H1 (cell line): ENCODE measurements around the gene NANOS3. TPM values are rescaled to one million over a fixed set of nuclear protein-coding genes. Genes with fewer than 3 reads are reported as not detected.

Experiments used
- CTCF ChIA-PET: fragments of 300-600 bp; sonication (Branson Sonifier 250); formaldehyde crosslinking; loops from one replicate; lab custom pipeline; 2021; ENCODE audit not compliant: partially characterized antibody; lab: Charles Lee
- POLR2A ChIA-PET: fragments of 300-600 bp; sonication (Branson Sonifier 250); formaldehyde crosslinking; loops from one replicate; lab custom pipeline; 2021; ENCODE audit warnings: inconsistent platforms; ENCODE audit not compliant: partially characterized antibody; lab: Charles Lee
- DNase-seq, 2 experiments: peaks; one replicate each; pipeline versions ENCODE4 v3.0.0 to v3.0.0-alpha.2; 2010 to 2022; ENCODE audit warnings: low spot score in 2 of 2, low read depth in 1 of 2, mixed read lengths in 1 of 2
- FAIRE-seq: peaks from 2 replicates; lab custom pipeline; 2011; peaks lifted over from hg19 to GRCh38; lab: Jason Lieb, UNC
- H2AFZ ChIP-seq: 2 replicates; pipeline ENCODE4 v1.8.1; 2012; ENCODE audit warnings: low read length, inconsistent platforms
- H2AK5ac ChIP-seq: 2 replicates; pipeline ENCODE4 v1.6.1; 2013; ENCODE audit warnings: low read depth, low read length
- H2BK120ac ChIP-seq: replicated peaks from 2 replicates; pipeline ENCODE3; 2013; ENCODE audit warnings: low read depth, low read length, inconsistent platforms
- H2BK12ac ChIP-seq: 2 replicates; pipeline ENCODE4 v1.6.1; 2013; ENCODE audit warnings: low read depth, low read length
- H2BK15ac ChIP-seq: 2 replicates; pipeline ENCODE4 v1.6.1; 2013; ENCODE audit warnings: low read length
- H2BK20ac ChIP-seq: 2 replicates; pipeline ENCODE4 v1.6.1; 2013; ENCODE audit warnings: low read length
- H2BK5ac ChIP-seq: 2 replicates; pipeline ENCODE4 v1.6.1; 2013; ENCODE audit warnings: low read depth, low read length
- H3K14ac ChIP-seq: 2 replicates; pipeline ENCODE4 v1.6.1; 2013; ENCODE audit warnings: inconsistent platforms; ENCODE audit not compliant: insufficient read length
- H3K18ac ChIP-seq: 2 replicates; pipeline ENCODE4 v1.6.1; 2013; ENCODE audit warnings: low read length; ENCODE audit errors: extremely low read depth
- H3K23ac ChIP-seq: 2 replicates; pipeline ENCODE4 v1.6.1; 2013; ENCODE audit warnings: inconsistent platforms; ENCODE audit not compliant: insufficient read length
- H3K23me2 ChIP-seq: 2 replicates; pipeline ENCODE4 v1.6.1; 2013; ENCODE audit warnings: low read depth, low read length
- H3K27ac ChIP-seq: 2 replicates; pipeline ENCODE4 v1.6.1; 2011; ENCODE audit warnings: low read depth, low read length, inconsistent platforms
- H3K27me3 ChIP-seq, 4 experiments: replicated peaks in 1 of 4; 1 replicate in 1 of 4; 2 replicates in 3 of 4; pipeline versions ENCODE4 v1.6.1 to v1.8.1; 2011 to 2013; ENCODE audit warnings: low read length in 3 of 4, mild to moderate bottlenecking in 3 of 4, inconsistent platforms in 2 of 4, mixed read lengths in 2 of 4, moderate library complexity in 1 of 4; ENCODE audit not compliant: control insufficient read depth in 3 of 4, insufficient read depth in 3 of 4; ENCODE audit errors: extremely low read depth in 1 of 4
- H3K36me3 ChIP-seq, 4 experiments: 2 replicates each; pipeline versions ENCODE4 v1.6.1 to v1.8.1; 2011 to 2013; ENCODE audit warnings: mild to moderate bottlenecking in 4 of 4, low read length in 3 of 4, moderate library complexity in 2 of 4, control low read depth in 1 of 4, inconsistent platforms in 1 of 4; ENCODE audit not compliant: insufficient read depth in 4 of 4, control insufficient read depth in 2 of 4
- H3K4ac ChIP-seq: replicated peaks from 2 replicates; pipeline ENCODE3; 2013; ENCODE audit warnings: low read length, low read depth, mixed read lengths, inconsistent platforms; ENCODE audit not compliant: insufficient read length
- H3K4me1 ChIP-seq, 4 experiments: replicated peaks in 1 of 4; 1 replicate in 1 of 4; 2 replicates in 3 of 4; pipeline versions ENCODE4 v1.6.1 to v1.8.1; 2011 to 2013; ENCODE audit warnings: low read length in 3 of 4, inconsistent platforms in 2 of 4, mixed read lengths in 1 of 4; ENCODE audit not compliant: insufficient read depth in 4 of 4, control insufficient read depth in 3 of 4
- H3K4me2 ChIP-seq, 2 experiments: 2 replicates each; pipeline versions ENCODE4 v1.6.1 to v1.8.1; 2011 to 2013; ENCODE audit warnings: low read depth in 2 of 2, low read length in 2 of 2, control low read depth in 1 of 2, inconsistent platforms in 1 of 2, mild to moderate bottlenecking in 1 of 2; ENCODE audit not compliant: insufficient read depth in 1 of 2
- H3K4me3 ChIP-seq, 4 experiments: fragments of 200-600, 300-600 bp in 1 of 4; sonication (generic), shearing (Covaris generic), sonication (Bioruptor Twin) in 1 of 4; 2 replicates each; pipeline versions ENCODE4 v1.5.1 to v1.8.1; 2011 to 2016; ENCODE audit warnings: low read length in 4 of 4, low read depth in 3 of 4, control low read depth in 2 of 4, inconsistent platforms in 2 of 4, mild to moderate bottlenecking in 2 of 4, mixed read lengths in 1 of 4, moderate library complexity in 1 of 4; ENCODE audit not compliant: insufficient read depth in 2 of 4; ENCODE audit errors: extremely low read depth in 1 of 4
- H3K56ac ChIP-seq: replicated peaks from 2 replicates; pipeline ENCODE3; 2013; ENCODE audit warnings: low read depth, mild to moderate bottlenecking, mixed read lengths, low read length, inconsistent platforms; ENCODE audit not compliant: insufficient read length
- H3K79me1 ChIP-seq: 2 replicates; pipeline ENCODE4 v1.6.1; 2013; ENCODE audit warnings: low read depth, low read length, control low read depth
- H3K79me2 ChIP-seq, 2 experiments: 2 replicates each; pipeline versions ENCODE4 v1.6.1 to v1.8.1; 2012 to 2013; ENCODE audit warnings: low read length in 2 of 2, mild to moderate bottlenecking in 2 of 2, inconsistent platforms in 1 of 2; ENCODE audit not compliant: insufficient read depth in 2 of 2, control insufficient read depth in 1 of 2
- H3K9ac ChIP-seq, 4 experiments: replicated peaks in 1 of 4; 1 replicate in 1 of 4; 2 replicates in 3 of 4; pipeline versions ENCODE4 v1.6.1 to v1.8.1; 2011 to 2013; ENCODE audit warnings: low read depth in 3 of 4, low read length in 3 of 4, control low read depth in 2 of 4, mild to moderate bottlenecking in 2 of 4, moderate library complexity in 2 of 4, inconsistent platforms in 1 of 4; ENCODE audit errors: extremely low read depth in 1 of 4
- H3K9me3 ChIP-seq, 2 experiments: 2 replicates each; pipeline versions ENCODE4 v1.6.1 to v1.8.1; 2012 to 2013; ENCODE audit warnings: mild to moderate bottlenecking in 2 of 2, moderate library complexity in 2 of 2, control low read depth in 1 of 2, inconsistent platforms in 1 of 2, low read depth in 1 of 2, low read length in 1 of 2, mixed read lengths in 1 of 2; ENCODE audit not compliant: insufficient read depth in 2 of 2
- H4K20me1 ChIP-seq, 2 experiments: replicated peaks in 1 of 2; 2 replicates each; pipeline versions ENCODE3 to v1.8.1; 2011 to 2013; ENCODE audit warnings: inconsistent platforms in 2 of 2, low read length in 2 of 2, mild to moderate bottlenecking in 1 of 2; ENCODE audit not compliant: insufficient read depth in 2 of 2, control insufficient read depth in 1 of 2
- H4K5ac ChIP-seq: 2 replicates; pipeline ENCODE4 v1.6.1; 2013; ENCODE audit warnings: low read length, low read depth, mixed read lengths, inconsistent platforms; ENCODE audit not compliant: insufficient read length
- H4K8ac ChIP-seq: 2 replicates; pipeline ENCODE4 v1.8.0; 2013; ENCODE audit warnings: mild to moderate bottlenecking, moderate library complexity, low read length, inconsistent platforms; ENCODE audit not compliant: insufficient read depth; ENCODE audit errors: extremely low read depth
- H4K91ac ChIP-seq: replicated peaks from 2 replicates; pipeline ENCODE3; 2013; ENCODE audit warnings: low read length, mixed read lengths, inconsistent platforms; ENCODE audit not compliant: insufficient read length
- ASH2L ChIP-seq: fragments of 200-600, 300-600 bp; sonication (generic); IDR thresholded peaks from one replicate; pipeline ENCODE4 v1.7.1; 2017; ENCODE audit warnings: low read length
- CTBP2 ChIP-seq: IDR thresholded peaks from 2 replicates; pipeline ENCODE4 v1.7.0; 2011; ENCODE audit warnings: borderline replicate concordance, mild to moderate bottlenecking, moderate library complexity, mixed read lengths, low read length; ENCODE audit not compliant: insufficient read depth, insufficient read length
- CTCF ChIP-seq, 3 experiments: IDR thresholded peaks; 1 replicate in 2 of 3; 2 replicates in 1 of 3; pipeline versions ENCODE4 v1.5.1 to v1.6.1; 2011; ENCODE audit warnings: low read length in 3 of 3, mild to moderate bottlenecking in 3 of 3, inconsistent platforms in 2 of 3, low read depth in 1 of 3, moderate library complexity in 1 of 3; ENCODE audit not compliant: insufficient read depth in 1 of 3; ENCODE audit errors: control extremely low read depth in 1 of 3
- JUND ChIP-seq: IDR thresholded peaks from 2 replicates; pipeline ENCODE4 v1.6.1; 2011; ENCODE audit warnings: mild to moderate bottlenecking, improper control_type of control experiment, low read length
- KDM4A ChIP-seq: IDR thresholded peaks from one replicate; pipeline ENCODE4 v1.7.1; 2012; ENCODE audit warnings: low read depth, mild to moderate bottlenecking, moderate library complexity, low read length, inconsistent platforms; ENCODE audit not compliant: severe bottlenecking
- NANOG ChIP-seq: IDR thresholded peaks from 2 replicates; pipeline ENCODE4 v1.6.1; 2011; ENCODE audit warnings: low read length, low read depth, mild to moderate bottlenecking, inconsistent platforms; ENCODE audit not compliant: insufficient read depth, poor library complexity, severe bottlenecking
- NRF1 ChIP-seq: IDR thresholded peaks from 2 replicates; pipeline ENCODE4 v1.6.1; 2011; ENCODE audit warnings: mild to moderate bottlenecking, low read depth, low read length, improper control_type of control experiment
- POLR2A ChIP-seq, 2 experiments: IDR thresholded peaks; 1 replicate in 1 of 2; 2 replicates in 1 of 2; pipeline ENCODE4 v1.6.1; 2011; ENCODE audit warnings: low read depth in 2 of 2, low read length in 2 of 2, mild to moderate bottlenecking in 2 of 2; ENCODE audit errors: control extremely low read depth in 1 of 2
- SAP30 ChIP-seq: fragments of 300-600 bp; sonication (generic); IDR thresholded peaks from 2 replicates; pipeline ENCODE4 v1.7.1; 2012; ENCODE audit warnings: low read length, moderate library complexity, mild to moderate bottlenecking, inconsistent platforms; ENCODE audit not compliant: insufficient read depth, insufficient replicate concordance
- TAF7 ChIP-seq: optimal IDR thresholded peaks from 2 replicates; pipeline ENCODE3; 2011; ENCODE audit warnings: low read depth, mild to moderate bottlenecking, inconsistent platforms, low read length, moderate library complexity, borderline replicate concordance
- YY1 ChIP-seq: IDR thresholded peaks from 2 replicates; pipeline ENCODE4 v1.6.1; 2011; ENCODE audit warnings: low read depth, mild to moderate bottlenecking, low read length
- WGBS, 2 experiments: shearing (Covaris generic) in 1 of 2; methylation state at CpG; one replicate each; pipeline versions ENCODE4 v1.1.6 to v1.1.7; 2013 to 2015; ENCODE audit warnings: low lambda C conversion rate in 2 of 2, mixed read lengths in 2 of 2, inconsistent platforms in 1 of 2, low coverage in 1 of 2, missing lambda C conversion rate in 1 of 2; ENCODE audit not compliant: insufficient replicate concordance in 2 of 2, insufficient coverage in 1 of 2, insufficient read length in 1 of 2; ENCODE audit errors: extremely low coverage in 1 of 2, missing lambda C conversion rate in 1 of 2; 5-methylcytosine and 5-hydroxymethylcytosine counted together
- polyA plus RNA-seq, 7 experiments: library from polyadenylated mRNA; depleted of rRNA in 3 of 7; stranded (reverse) in 5 of 7; unstranded in 2 of 7; fragments of >200 nt in 5 of 7; fragments of 200-250 nt in 2 of 7; gene quantifications; 1 replicate in 5 of 7; 2 replicates in 1 of 7; 4 replicates in 1 of 7; pipeline versions ENCODE4 v1.2.1 to v1.2.3, GENCODE V29; 2011 to 2013; ENCODE audit warnings: missing spikeins in 2 of 7, mixed read lengths in 2 of 7
- total RNA-seq: library from RNA; stranded (reverse); fragmentation: NEBNext Ultra II Directional; extraction: Animal tissue kit (Norgen Biotek cat#: 25700); gene quantifications from 2 replicates; pipeline ENCODE4 v1.2.1, GENCODE V29; 2021

Gene NANOS3
- total and polyA plus RNA-seq, 2 of the 8 experiments (the other 6 are each of a cell fraction or from before 2014, with no cell fraction given): 0.62 TPM; not detected in 1

GRCh38 chr19:13885826-13886365 lies 9.0 kb downstream of the NANOS3 start:
- no peak overlapping the region for H3K14ac ChIP-seq
- no peaks in the 10 kb centered on the region for H3K23me2 ChIP-seq
- no peak overlapping the region for H3K23ac ChIP-seq
- no peak for FAIRE-seq
- H2AFZ ChIP-seq: no peak overlapping the region
- no peaks in the 10 kb centered on the region for H3K27me3 ChIP-seq
- H3K4me3 ChIP-seq: no peak overlapping the region
- ChIA-PET CTCF (interaction anchor here (0.6 to 8.7 kb wide), 12 partner anchors 11 to 190 kb away, joined by 3 to 76 read pairs (median 4); partner anchors contain the start of genes MISP3 and PALM3), POLR2A (interaction anchor here (1.2 to 1.5 kb wide), 3 partner anchors 11 to 121 kb away, joined by 3 to 4 read pairs (median 3); partner anchors contain the start of gene RFX1)
- no peak overlapping the region for H3K4me2 ChIP-seq
- no peak overlapping the region for H2BK15ac ChIP-seq
- H2BK120ac ChIP-seq: no peak overlapping the region
- no peak overlapping the region for H4K91ac ChIP-seq
- WGBS, 2 experiments: 92% methylated on average over 19 of the region's 20 CpGs; no CpG with 5 or more reads in 1 of the 2 experiments
- H2BK5ac ChIP-seq: no peak overlapping the region
- no peak overlapping the region for H2BK12ac ChIP-seq
- no peaks in the 10 kb centered on the region for H4K20me1 ChIP-seq
- H2BK20ac ChIP-seq: no peak overlapping the region
- H3K9ac ChIP-seq: no peak overlapping the region
- no peaks in the 10 kb centered on the region for H3K79me2 ChIP-seq
- no peak overlapping the region for H3K27ac ChIP-seq
- H3K79me1 ChIP-seq: no peaks in the 10 kb centered on the region
- DNase-seq: no peak
- H3K4me1 ChIP-seq: peaks cover 6 to 16% (median 9%) of the 10 kb centered on the region in 4 experiments
- H3K18ac ChIP-seq: no peak overlapping the region
- no peak overlapping the region for H2AK5ac ChIP-seq
- H3K56ac ChIP-seq: no peak overlapping the region
- no peaks in the 10 kb centered on the region for H3K9me3 ChIP-seq
- H3K4ac ChIP-seq: no peak overlapping the region
- H3K36me3 ChIP-seq: no peaks in the 10 kb centered on the region
- H4K5ac ChIP-seq: no peak overlapping the region
- no peak overlapping the region for H4K8ac ChIP-seq
- TF ChIP-seq NRF1 (no peak), JUND (no peak), KDM4A (no peak), CTBP2 (no peak), YY1 (no peak), SAP30 (no peak), POLR2A (IDR thresholded peaks at IDR 0.05; ENCODE audit: control extremely low read depth in 1 of 2, low read depth in 2 of 2, low read length in 2 of 2) (no peak), ASH2L (no peak), TAF7 (no peak), NANOG (no peak), CTCF (IDR thresholded peaks at IDR 0.05; ENCODE audit: control extremely low read depth in 1 of 3, insufficient read depth in 1 of 3, low read depth in 1 of 3, low read length in 3 of 3) (no peak)
